K562 (cell line): ENCODE data around the gene ANKS3. TPM values are rescaled to one million over a fixed set of nuclear protein-coding genes. Genes with fewer than 3 reads are reported as not detected.

Experiments used
- ATF1 ChIP-seq, 2 experiments: fragments of 450-650 bp in 1 of 2; IDR thresholded peaks; 2 replicates each; pipeline ENCODE4 v1.6.1; 2016; ENCODE audit warnings: missing compliant biosample characterization in 1 of 2, missing genetic modification characterization in 1 of 2
- BCOR ChIP-seq: fragments of 450-650 bp; IDR thresholded peaks from 2 replicates; pipeline ENCODE4 v1.6.1; 2016
- BRCA1 ChIP-seq, 2 experiments: fragments of 450-650 bp in 1 of 2; sonication (generic) in 1 of 2; formaldehyde crosslinking in 1 of 2; IDR thresholded peaks; 2 replicates each; pipeline versions ENCODE4 v1.5.0 to v1.6.1; 2017 to 2020; ENCODE audit warnings: mild to moderate bottlenecking in 1 of 2, missing genetic modification reagents in 1 of 2
- ELF2 ChIP-seq: fragments of 250-450 bp; sonication (Bioruptor Pico); IDR thresholded peaks from 2 replicates; pipeline ENCODE4 v1.5.0; 2021; ENCODE audit warnings: mild to moderate bottlenecking
- FOXP4 ChIP-seq: sonication (generic); formaldehyde crosslinking; IDR thresholded peaks from 2 replicates; pipeline ENCODE4 v1.8.0; 2022; ENCODE audit warnings: mild to moderate bottlenecking, missing genetic modification reagents, borderline replicate concordance
- HDAC1 ChIP-seq, 2 experiments: fragments of 450-650 bp; IDR thresholded peaks; 2 replicates each; pipeline ENCODE4 v1.6.1; 2016 to 2017; ENCODE audit warnings: inconsistent platforms in 1 of 2, mild to moderate bottlenecking in 1 of 2, moderate library complexity in 1 of 2
- JUND ChIP-seq, 2 experiments: IDR thresholded peaks; 2 replicates in 1 of 2; 3 replicates in 1 of 2; pipeline ENCODE4 v1.6.1; 2011; ENCODE audit warnings: borderline replicate concordance in 2 of 2, low read depth in 2 of 2, low read length in 2 of 2, improper control_type of control experiment in 1 of 2, missing biosample characterization in 1 of 2, missing genetic modification characterization in 1 of 2, missing genetic modification reagents in 1 of 2
- MCM5 ChIP-seq: fragments of 450-650 bp; IDR thresholded peaks from 2 replicates; pipeline ENCODE4 v1.6.1; 2016; ENCODE audit warnings: low read depth
- PURB ChIP-seq: sonication (generic); formaldehyde crosslinking; IDR thresholded peaks from 2 replicates; pipeline ENCODE4 v1.9.0; 2021; ENCODE audit warnings: low read depth, mild to moderate bottlenecking, missing genetic modification reagents
- SAP30 ChIP-seq: fragments of 200-600 bp; sonication (generic); IDR thresholded peaks from 2 replicates; pipeline ENCODE4 v1.6.1; 2012; ENCODE audit warnings: borderline replicate concordance, low read depth, mild to moderate bottlenecking, moderate library complexity, low read length, control low read depth, inconsistent platforms; ENCODE audit not compliant: insufficient read depth, poor library complexity, severe bottlenecking
- SIN3B ChIP-seq: fragments of 450-650 bp; IDR thresholded peaks from 2 replicates; pipeline ENCODE4 v1.6.1; 2017; ENCODE audit warnings: low read depth, mild to moderate bottlenecking, moderate library complexity
- SMARCA4 ChIP-seq: fragments of 450-650 bp; IDR thresholded peaks from 2 replicates; pipeline ENCODE4 v1.6.1; 2016
- TEAD4 ChIP-seq, 2 experiments: sonication (generic) in 1 of 2; formaldehyde crosslinking in 1 of 2; IDR thresholded peaks; 2 replicates each; pipeline versions ENCODE4 v1.6.1 to v1.8.0; 2012 to 2022; ENCODE audit warnings: borderline replicate concordance in 1 of 2, inconsistent platforms in 1 of 2, low read length in 1 of 2, mild to moderate bottlenecking in 1 of 2, missing genetic modification reagents in 1 of 2
- WHSC1 ChIP-seq: IDR thresholded peaks from one replicate; pipeline ENCODE4 v1.6.1; 2012; ENCODE audit warnings: low read length, control low read depth, inconsistent platforms
- ZBTB2 ChIP-seq: fragments of 450-650 bp; IDR thresholded peaks from 2 replicates; pipeline ENCODE4 v1.6.1; 2016; ENCODE audit warnings: antibody characterized with exemption
- ZBTB9 ChIP-seq: fragments of 450-650 bp; formaldehyde crosslinking; IDR thresholded peaks from 2 replicates; pipeline ENCODE4 v1.4.0; 2020; ENCODE audit warnings: mild to moderate bottlenecking, moderate library complexity
- ZKSCAN1 ChIP-seq: fragments of 150-350 bp; IDR thresholded peaks from 2 replicates; pipeline ENCODE4 v1.6.1; 2016; ENCODE audit warnings: low read depth, low read length
- ZNF121 ChIP-seq: sonication (generic); formaldehyde crosslinking; conservative IDR thresholded peaks from 2 replicates; pipeline ENCODE4 v1.8.0; 2022; ENCODE audit warnings: missing genetic modification reagents
- ZNF639 ChIP-seq, 2 experiments: fragments of 200-800 bp in 1 of 2; sonication (Bioruptor generic) in 1 of 2; sonication (generic) in 1 of 2; formaldehyde crosslinking in 1 of 2; IDR thresholded peaks in 1 of 2; conservative IDR thresholded peaks in 1 of 2; 2 replicates each; pipeline versions ENCODE4 v1.5.0 to v1.6.1; 2016 to 2020; ENCODE audit warnings: missing compliant biosample characterization in 1 of 2, missing genetic modification characterization in 1 of 2, missing genetic modification reagents in 1 of 2
- ZNF77 ChIP-seq: fragments of 250-450 bp; sonication (Bioruptor Pico); IDR thresholded peaks from 2 replicates; pipeline ENCODE4 v1.5.0; 2020
- polyA plus RNA-seq, 8 experiments: library from polyadenylated mRNA; depleted of rRNA in 4 of 8; stranded (reverse) in 5 of 8; unstranded in 3 of 8; fragments of >200 nt; fragmentation: Nextera tagmentation in 2 of 8; fragmentation: Illumina TruSeq in 1 of 8; extraction: Ambion mirVana in 2 of 8; extraction: Trizol in 1 of 8; gene quantifications; 2 replicates each; pipeline versions ENCODE4 v1.2.1 to v1.2.3, GENCODE V29; 2011 to 2014; ENCODE audit warnings: inconsistent platforms in 1 of 8, missing spikeins in 1 of 8
- total RNA-seq, 7 experiments: library from RNA; depleted of rRNA in 6 of 7; stranded (reverse); fragments of >200 nt in 6 of 7; fragmentation: Illumina TruSeq in 2 of 7; extraction: Trizol in 2 of 7; gene quantifications; 2 replicates each; pipeline versions ENCODE4 v1.2.1 to v1.2.3, GENCODE V29; 2011 to 2021; ENCODE audit warnings: low replicate concordance in 1 of 7

The ANKS3 gene
- total and polyA plus RNA-seq, 9 of the 15 experiments (the other 6 are each of a cell fraction or from before 2014, with no cell fraction given) = 0.43 to 25.7 (median 14.8) TPM

- TF ChIP-seq ZNF639 (CRISPR knock-in tag; conservative IDR thresholded peaks at IDR 0.05 in 1 of 2, IDR thresholded peaks at IDR 0.05 in 1 of 2) = peak in 1 of 2 experiments; percentile 40; a peak in 1 of 4 replicates
- peak; percentile 32; the same call in 1 of the 2 replicates for TF ChIP-seq ATF1 (CRISPR knock-in tag; IDR thresholded peaks at IDR 0.05)
- TF ChIP-seq ATF1 (tag; IDR thresholded peaks at IDR 0.05) = peak; percentile 86
- TF ChIP-seq BRCA1 (IDR thresholded peaks at IDR 0.05) = no peak
- no peak for TF ChIP-seq BRCA1 (CRISPR knock-in tag; IDR thresholded peaks at IDR 0.05)
- no peak for TF ChIP-seq ELF2 (CRISPR knock-in tag)
- no peak for TF ChIP-seq ZBTB2
- peak; percentile 19; the same call in 1 of the 2 replicates for TF ChIP-seq SMARCA4
- TF ChIP-seq TEAD4 (IDR thresholded peaks at IDR 0.05; ENCODE audit: low read length) = no peak
- TF ChIP-seq TEAD4 (CRISPR knock-in tag; IDR thresholded peaks at IDR 0.05; ENCODE audit: borderline replicate concordance) = no peak
- TF ChIP-seq JUND (IDR thresholded peaks at IDR 0.05; ENCODE audit: borderline replicate concordance, low read depth, low read length) = peak; percentile 27; the same call in 1 of the 2 replicates
- TF ChIP-seq JUND (tag; IDR thresholded peaks at IDR 0.05; ENCODE audit: borderline replicate concordance, low read depth, low read length) = no peak; the same call in 2 of the 3 replicates
- no peak for TF ChIP-seq MCM5
- TF ChIP-seq ZBTB9 (CRISPR knock-in tag) = peak; percentile 68
- TF ChIP-seq PURB = no peak
- peak; percentile 34 for TF ChIP-seq SAP30
- no peak for TF ChIP-seq ZNF121 (CRISPR knock-in tag)
- no peak for TF ChIP-seq ZNF77 (CRISPR knock-in tag)
- peak; percentile 87 for TF ChIP-seq BCOR
- TF ChIP-seq HDAC1 (IDR thresholded peaks at IDR 0.05) = peak in 1 of 2 experiments; percentile 64; a peak in 1 of 4 replicates
- TF ChIP-seq SIN3B = peak; percentile 82
- TF ChIP-seq WHSC1 = no peak
- 0 out of 2 replicates have a peak, but pooled peaks have one; percentile 6 for TF ChIP-seq ZKSCAN1
- TF ChIP-seq FOXP4 (CRISPR knock-in tag) = 0 out of 2 replicates have a peak, but pooled peaks have one; percentile 20
These were observed 33.0 kb upstream of the ANKS3 start, which contains the start of gene ZNF500 (continued) for GRCh38 chr16:4766875-4767628.
